Measurements from ENCODE around the gene GLRX3.

GLRX3 gene

DNA sequence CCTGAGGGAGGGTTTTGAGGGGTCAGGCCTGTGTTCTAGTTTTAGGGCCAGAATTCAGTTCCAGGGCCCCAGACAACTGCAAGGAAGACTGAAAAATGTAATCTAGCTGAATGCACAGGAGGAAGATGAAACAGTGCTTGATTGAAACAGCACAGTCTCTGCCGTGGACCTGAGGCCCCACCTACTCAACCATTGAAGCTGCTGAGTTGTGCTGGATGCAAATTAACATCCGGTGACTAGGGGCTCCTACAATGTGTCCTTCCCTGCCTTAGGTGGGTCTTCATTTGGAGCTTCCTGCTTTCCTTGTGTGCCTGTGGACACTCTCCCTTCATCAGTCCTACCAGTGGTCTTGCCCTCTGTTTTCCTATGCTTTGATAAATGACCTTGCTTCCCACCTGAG is 5.7 kb downstream of the GLRX3 start:
- 63% methylated on average over 1 of the region's 2 CpGs for WGBS (ENCODE audit: insufficient coverage)
- H3K27ac ChIP-seq (ENCODE audit: insufficient read depth in 1 of 2, low read depth in 1 of 2, low read length in 2 of 2, poor library complexity in 1 of 2, severe bottlenecking in 2 of 2) = no peak overlapping the region
- peaks cover 0 to 30% (median 13%) of the 10 kb centered on the region in 4 experiments for H3K36me3 ChIP-seq (ENCODE audit: control insufficient read depth in 4 of 4, insufficient read depth in 4 of 4, low read length in 3 of 4)
- H3K4me1 ChIP-seq (ENCODE audit: control extremely low read depth in 1 of 4, control insufficient read depth in 4 of 4, insufficient read depth in 4 of 4, low read length in 3 of 4) = peaks cover 7 to 29% (median 13%) of the 10 kb centered on the region in 4 experiments
- no peak for DNase-seq
- no peaks in the 10 kb centered on the region for H3K27me3 ChIP-seq (replicated peaks in 2 of 5; ENCODE audit: control insufficient read depth in 4 of 5, insufficient read depth in 5 of 5, low read length in 4 of 5)
- ChIA-PET POLR2A (interaction anchor here (0.7 kb wide), 1 partner anchor 240 kb away, joined by 3 read pairs; no protein-coding TSS in a partner anchor), CTCF (interaction anchor here (1.2 to 2.5 kb wide), 2 partner anchors 8 to 32 kb away, joined by 3 to 12 read pairs; partner anchors contain the start of gene C10orf143)
- no peaks in the 10 kb centered on the region for H3K9me3 ChIP-seq (ENCODE audit: control extremely low read depth in 1 of 5, control insufficient read depth in 4 of 5, insufficient read depth in 2 of 5, low read depth in 1 of 5, low read length in 4 of 5)
- H3K4me3 ChIP-seq (ENCODE audit: control insufficient read depth in 1 of 7, extremely low read depth in 1 of 7, insufficient read depth in 4 of 7, low read depth in 2 of 7, low read length in 6 of 7) = no peak overlapping the region

DNA sequence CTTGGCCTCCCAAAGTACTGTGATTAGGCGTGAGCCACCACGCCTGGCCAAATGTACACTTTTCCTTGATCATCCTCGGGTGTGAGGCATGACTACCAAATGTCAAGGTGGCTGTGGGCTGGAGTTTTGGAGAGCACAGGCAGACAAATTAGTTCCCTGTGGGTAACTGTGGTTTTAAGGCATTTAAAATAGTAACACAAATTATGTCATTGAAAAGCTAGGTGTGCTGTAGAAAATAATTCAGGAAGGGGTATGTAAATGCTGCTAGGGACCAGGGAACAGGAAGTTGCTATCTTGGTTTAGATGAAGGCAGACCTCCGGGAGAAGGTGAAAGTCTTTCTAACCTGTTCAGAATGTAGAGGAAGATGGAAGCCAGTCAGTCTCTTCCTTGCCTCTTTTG is 9.9 kb downstream of the GLRX3 start:
- no peak for DNase-seq
- Histone ChIP-seq H3K4me1 (ENCODE audit: control extremely low read depth in 1 of 4, control insufficient read depth in 4 of 4, insufficient read depth in 4 of 4, low read length in 3 of 4) (peaks cover 0 to 10% (median 2%) of the 10 kb centered on the region in 4 experiments), H3K4me3 (ENCODE audit: control insufficient read depth in 1 of 7, extremely low read depth in 1 of 7, insufficient read depth in 4 of 7, low read depth in 2 of 7, low read length in 6 of 7) (no peak overlapping the region), H3K9me3 (ENCODE audit: control extremely low read depth in 1 of 5, control insufficient read depth in 4 of 5, insufficient read depth in 2 of 5, low read depth in 1 of 5, low read length in 4 of 5) (no peaks in the 10 kb centered on the region), H3K36me3 (ENCODE audit: control insufficient read depth in 4 of 4, insufficient read depth in 4 of 4, low read length in 3 of 4) (peaks cover 0 to 57% (median 17%) of the 10 kb centered on the region in 4 experiments), H3K27me3 (replicated peaks in 2 of 5; ENCODE audit: control insufficient read depth in 4 of 5, insufficient read depth in 5 of 5, low read length in 4 of 5) (no peaks in the 10 kb centered on the region), H3K27ac (ENCODE audit: insufficient read depth in 1 of 2, low read depth in 1 of 2, low read length in 2 of 2, poor library complexity in 1 of 2, severe bottlenecking in 2 of 2) (no peak overlapping the region)
- ChIA-PET POLR2A (no interaction called here), CTCF (no interaction called here)
- 84% methylated on average over 4 of the region's 4 CpGs for WGBS (ENCODE audit: insufficient coverage)

DNA sequence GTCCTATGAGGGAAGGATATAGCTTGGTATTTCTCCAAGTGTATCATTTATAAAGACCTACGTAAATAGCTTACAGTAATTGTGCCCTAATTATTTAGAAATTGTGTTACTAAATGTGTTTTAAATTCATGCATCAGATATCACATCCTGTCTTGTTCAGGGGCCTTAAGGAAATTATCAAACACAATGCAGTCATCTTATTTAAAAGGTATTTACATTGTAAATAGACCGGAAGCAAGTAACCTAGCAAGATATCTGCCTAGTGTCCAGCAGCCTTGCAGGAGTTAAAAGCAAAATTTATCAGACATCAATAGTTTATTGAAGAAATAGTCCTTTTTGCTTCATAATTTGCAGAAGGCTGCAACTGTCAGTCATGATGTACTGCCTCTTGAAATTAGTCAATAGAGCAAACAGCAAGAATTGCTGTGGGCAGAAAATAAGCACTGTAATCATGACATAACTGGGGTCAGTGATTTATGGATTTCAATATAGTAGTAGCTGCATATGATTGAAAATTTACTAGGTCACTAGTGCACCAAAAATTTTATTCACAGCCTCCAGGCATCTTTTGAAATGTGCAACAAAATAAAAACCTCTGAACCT is 23.1 kb downstream of the GLRX3 start:
- H3K9me3 ChIP-seq (ENCODE audit: control extremely low read depth in 1 of 5, control insufficient read depth in 4 of 5, insufficient read depth in 2 of 5, low read depth in 1 of 5, low read length in 4 of 5) = peaks cover 0 to 2% (median 0%) of the 10 kb centered on the region in 5 experiments
- ChIA-PET POLR2A (no interaction called here), CTCF (interaction anchor here (1.1 to 1.2 kb wide), 2 partner anchors 10 to 31 kb away, joined by 3 to 4 read pairs; no protein-coding TSS in a partner anchor)
- H3K27ac ChIP-seq (ENCODE audit: insufficient read depth in 1 of 2, low read depth in 1 of 2, low read length in 2 of 2, poor library complexity in 1 of 2, severe bottlenecking in 2 of 2) = no peak overlapping the region
- H3K4me1 ChIP-seq (ENCODE audit: control extremely low read depth in 1 of 4, control insufficient read depth in 4 of 4, insufficient read depth in 4 of 4, low read length in 3 of 4) = no peaks in the 10 kb centered on the region
- H3K27me3 ChIP-seq (replicated peaks in 2 of 5; ENCODE audit: control insufficient read depth in 4 of 5, insufficient read depth in 5 of 5, low read length in 4 of 5) = no peaks in the 10 kb centered on the region
- peaks cover 3 to 42% (median 19%) of the 10 kb centered on the region in 4 experiments for H3K36me3 ChIP-seq (ENCODE audit: control insufficient read depth in 4 of 4, insufficient read depth in 4 of 4, low read length in 3 of 4)
- WGBS (ENCODE audit: insufficient coverage) = 100% methylated on average over 1 of the region's 2 CpGs
- H3K4me3 ChIP-seq (ENCODE audit: control insufficient read depth in 1 of 7, extremely low read depth in 1 of 7, insufficient read depth in 4 of 7, low read depth in 2 of 7, low read length in 6 of 7) = no peak overlapping the region
- DNase-seq = no peak

DNA sequence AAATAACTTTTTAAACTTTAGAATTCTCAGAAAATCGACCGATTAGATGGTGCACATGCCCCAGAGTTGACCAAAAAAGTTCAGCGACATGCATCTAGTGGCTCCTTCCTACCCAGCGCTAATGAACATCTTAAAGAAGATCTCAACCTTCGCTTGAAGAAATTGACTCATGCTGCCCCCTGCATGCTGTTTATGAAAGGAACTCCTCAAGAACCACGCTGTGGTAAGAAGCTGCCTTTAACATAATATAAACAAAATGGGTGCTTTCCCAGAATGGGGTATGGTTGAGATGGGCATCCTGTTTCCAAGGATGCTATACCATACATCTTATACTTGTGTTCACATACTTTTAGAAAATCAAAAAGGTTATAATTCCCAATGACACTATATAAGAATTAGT is 24.6 kb downstream of the GLRX3 start:
- peaks cover 3 to 44% (median 16%) of the 10 kb centered on the region in 4 experiments for H3K36me3 ChIP-seq (ENCODE audit: control insufficient read depth in 4 of 4, insufficient read depth in 4 of 4, low read length in 3 of 4)
- peaks cover 0 to under 1% (median 0%) of the 10 kb centered on the region in 5 experiments for H3K9me3 ChIP-seq (ENCODE audit: control extremely low read depth in 1 of 5, control insufficient read depth in 4 of 5, insufficient read depth in 2 of 5, low read depth in 1 of 5, low read length in 4 of 5)
- WGBS (ENCODE audit: insufficient coverage) = 98% methylated on average over 5 of the region's 6 CpGs
- CTCF ChIA-PET = no interaction called here
- H3K27ac ChIP-seq (ENCODE audit: insufficient read depth in 1 of 2, low read depth in 1 of 2, low read length in 2 of 2, poor library complexity in 1 of 2, severe bottlenecking in 2 of 2) = no peak overlapping the region
- H3K4me3 ChIP-seq (ENCODE audit: control insufficient read depth in 1 of 7, extremely low read depth in 1 of 7, insufficient read depth in 4 of 7, low read depth in 2 of 7, low read length in 6 of 7) = no peak overlapping the region
- H3K27me3 ChIP-seq (replicated peaks in 2 of 5; ENCODE audit: control insufficient read depth in 4 of 5, insufficient read depth in 5 of 5, low read length in 4 of 5) = no peaks in the 10 kb centered on the region
- DNase-seq = peak in 2 of 3 donors; percentile 14 to 28
- no peaks in the 10 kb centered on the region for H3K4me1 ChIP-seq (ENCODE audit: control extremely low read depth in 1 of 4, control insufficient read depth in 4 of 4, insufficient read depth in 4 of 4, low read length in 3 of 4)
- POLR2A ChIA-PET = no interaction called here

DNA sequence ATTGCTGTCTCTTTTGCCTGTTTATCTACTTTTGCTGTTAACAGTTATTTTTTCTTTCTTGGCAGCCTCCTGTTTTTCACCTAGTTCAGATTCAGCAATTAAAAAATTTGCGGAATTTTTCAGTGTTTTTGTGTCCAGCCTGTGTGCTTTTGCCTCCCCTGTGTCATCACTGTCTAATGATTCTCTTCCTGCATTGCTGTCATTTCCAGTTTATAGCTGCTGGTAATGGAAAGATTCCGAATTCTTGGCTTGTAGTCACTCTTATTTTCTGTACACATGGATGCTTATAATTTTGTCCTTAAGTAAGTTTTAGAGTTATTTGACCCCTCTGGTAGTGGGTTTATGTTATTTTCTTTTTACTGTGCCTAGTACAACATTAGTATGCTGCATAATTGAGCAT is 25.1 kb downstream of the GLRX3 start:
- Histone ChIP-seq H3K4me1 (ENCODE audit: control extremely low read depth in 1 of 4, control insufficient read depth in 4 of 4, insufficient read depth in 4 of 4, low read length in 3 of 4) (no peaks in the 10 kb centered on the region), H3K4me3 (ENCODE audit: control insufficient read depth in 1 of 7, extremely low read depth in 1 of 7, insufficient read depth in 4 of 7, low read depth in 2 of 7, low read length in 6 of 7) (no peak overlapping the region), H3K9me3 (ENCODE audit: control extremely low read depth in 1 of 5, control insufficient read depth in 4 of 5, insufficient read depth in 2 of 5, low read depth in 1 of 5, low read length in 4 of 5) (no peaks in the 10 kb centered on the region), H3K36me3 (ENCODE audit: control insufficient read depth in 4 of 4, insufficient read depth in 4 of 4, low read length in 3 of 4) (peaks cover 3 to 41% (median 17%) of the 10 kb centered on the region in 4 experiments), H3K27ac (ENCODE audit: insufficient read depth in 1 of 2, low read depth in 1 of 2, low read length in 2 of 2, poor library complexity in 1 of 2, severe bottlenecking in 2 of 2) (no peak overlapping the region), H3K27me3 (replicated peaks in 2 of 5; ENCODE audit: control insufficient read depth in 4 of 5, insufficient read depth in 5 of 5, low read length in 4 of 5) (no peaks in the 10 kb centered on the region)
- 89% methylated on average over 1 of the region's 2 CpGs for WGBS (ENCODE audit: insufficient coverage)
- DNase-seq = no peak
- POLR2A ChIA-PET = no interaction called here
- CTCF ChIA-PET = no interaction called here

DNA sequence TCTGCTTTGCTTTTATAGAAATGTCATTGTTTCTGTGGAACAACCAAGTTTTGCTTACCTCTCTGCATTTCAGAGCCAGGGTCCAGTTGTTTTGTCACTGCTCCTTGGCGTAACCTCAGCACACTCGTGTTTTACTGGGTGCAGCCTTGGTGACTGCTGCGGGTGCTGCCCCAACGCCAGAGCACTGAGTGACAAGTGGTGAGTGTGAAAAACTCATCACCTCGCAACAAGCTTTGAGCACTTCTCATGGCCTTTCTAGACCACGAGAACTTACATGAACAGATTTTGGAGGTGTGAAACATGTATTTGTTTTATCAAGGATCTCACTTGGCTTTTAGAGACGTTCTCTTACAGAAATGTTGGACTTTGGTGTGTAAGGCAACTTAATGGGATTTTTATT is 31.0 kb downstream of the GLRX3 start:
- Histone ChIP-seq H3K36me3 (ENCODE audit: control insufficient read depth in 4 of 4, insufficient read depth in 4 of 4, low read length in 3 of 4) (peaks cover 11 to 52% (median 34%) of the 10 kb centered on the region in 4 experiments), H3K4me1 (ENCODE audit: control extremely low read depth in 1 of 4, control insufficient read depth in 4 of 4, insufficient read depth in 4 of 4, low read length in 3 of 4) (peaks cover 0 to 8% (median 4%) of the 10 kb centered on the region in 4 experiments), H3K27me3 (replicated peaks in 2 of 5; ENCODE audit: control insufficient read depth in 4 of 5, insufficient read depth in 5 of 5, low read length in 4 of 5) (no peaks in the 10 kb centered on the region), H3K4me3 (ENCODE audit: control insufficient read depth in 1 of 7, extremely low read depth in 1 of 7, insufficient read depth in 4 of 7, low read depth in 2 of 7, low read length in 6 of 7) (no peak overlapping the region), H3K9me3 (ENCODE audit: control extremely low read depth in 1 of 5, control insufficient read depth in 4 of 5, insufficient read depth in 2 of 5, low read depth in 1 of 5, low read length in 4 of 5) (no peaks in the 10 kb centered on the region), H3K27ac (ENCODE audit: insufficient read depth in 1 of 2, low read depth in 1 of 2, low read length in 2 of 2, poor library complexity in 1 of 2, severe bottlenecking in 2 of 2) (no peak overlapping the region)
- ChIA-PET CTCF (no interaction called here), POLR2A (no interaction called here)
- 97% methylated on average over 5 of the region's 7 CpGs for WGBS (ENCODE audit: insufficient coverage)
- DNase-seq = no peak

DNA sequence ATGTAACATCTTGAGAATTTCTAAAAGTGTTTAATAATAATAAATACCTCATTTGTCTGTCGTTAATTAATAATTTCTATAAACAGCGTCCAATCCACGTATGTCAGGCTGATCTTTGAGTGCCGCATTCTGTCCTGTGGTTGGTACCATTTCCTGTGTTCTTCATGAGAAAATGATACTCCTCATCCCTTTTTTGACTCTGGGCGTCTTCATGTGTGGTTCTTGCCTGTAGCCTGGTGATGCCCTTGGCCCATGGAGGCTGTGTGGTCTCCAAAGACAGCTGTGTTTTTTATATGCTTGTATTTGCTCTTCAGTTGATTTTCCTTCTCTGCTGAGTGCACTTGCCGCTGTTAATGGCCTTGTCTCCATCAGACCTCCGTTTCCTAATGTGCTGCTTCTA is 31.5 kb downstream of the GLRX3 start:
- Histone ChIP-seq H3K4me3 (ENCODE audit: control insufficient read depth in 1 of 7, extremely low read depth in 1 of 7, insufficient read depth in 4 of 7, low read depth in 2 of 7, low read length in 6 of 7) (no peak overlapping the region), H3K36me3 (ENCODE audit: control insufficient read depth in 4 of 4, insufficient read depth in 4 of 4, low read length in 3 of 4) (peaks cover 10 to 49% (median 32%) of the 10 kb centered on the region in 4 experiments), H3K27me3 (replicated peaks in 2 of 5; ENCODE audit: control insufficient read depth in 4 of 5, insufficient read depth in 5 of 5, low read length in 4 of 5) (no peaks in the 10 kb centered on the region), H3K9me3 (ENCODE audit: control extremely low read depth in 1 of 5, control insufficient read depth in 4 of 5, insufficient read depth in 2 of 5, low read depth in 1 of 5, low read length in 4 of 5) (no peaks in the 10 kb centered on the region), H3K4me1 (ENCODE audit: control extremely low read depth in 1 of 4, control insufficient read depth in 4 of 4, insufficient read depth in 4 of 4, low read length in 3 of 4) (peaks cover 0 to 8% (median 4%) of the 10 kb centered on the region in 4 experiments), H3K27ac (ENCODE audit: insufficient read depth in 1 of 2, low read depth in 1 of 2, low read length in 2 of 2, poor library complexity in 1 of 2, severe bottlenecking in 2 of 2) (no peak overlapping the region)
- CTCF ChIA-PET = no interaction called here
- POLR2A ChIA-PET = no interaction called here
- no peak for DNase-seq
- 94% methylated on average over 5 of the region's 7 CpGs for WGBS (ENCODE audit: insufficient coverage)

All from common myeloid progenitor, CD34-positive (primary cell).